MM.1S (cell line): ENCODE results near the gene PCDHAC1.
"Not testable (repeated sequence)": the region's sequence is repeated elsewhere in the genome, so short reads cannot be mapped to it uniquely, and the experiment has no call there.

Experiments used
- DNase-seq: peaks from one replicate; pipeline ENCODE4 v3.0.0-alpha.2; 2015
- H2AFZ ChIP-seq: fragments of 300-600 bp; sonication (generic); 2 replicates; pipeline ENCODE4 v1.6.0; 2016; ENCODE audit warnings: antibody characterized with exemption, low read length
- H3F3A ChIP-seq: fragments of 300-600 bp; sonication (generic); 2 replicates; pipeline ENCODE4 v1.6.1; 2016; ENCODE audit warnings: mild to moderate bottlenecking, antibody characterized with exemption, low read length, moderate library complexity, mixed read lengths; ENCODE audit not compliant: insufficient read depth
- H3K27ac ChIP-seq: fragments of 300-600 bp; sonication (generic); 2 replicates; pipeline ENCODE4 v1.5.1; 2016; ENCODE audit warnings: mild to moderate bottlenecking, low read length
- H3K27me3 ChIP-seq: fragments of 300-600 bp; sonication (generic); replicated peaks from 2 replicates; pipeline ENCODE4 v1.6.0; 2016; ENCODE audit warnings: low read length; ENCODE audit not compliant: insufficient read depth
- H3K36me3 ChIP-seq: fragments of 300-600 bp; sonication (generic); replicated peaks from 2 replicates; pipeline ENCODE4 v1.6.1; 2016; ENCODE audit warnings: mild to moderate bottlenecking, low read length, mixed read lengths; ENCODE audit not compliant: insufficient read depth
- H3K4me1 ChIP-seq: fragments of 300-600 bp; sonication (generic); 2 replicates; pipeline ENCODE4 v1.6.1; 2016; ENCODE audit warnings: low read length, mixed read lengths
- H3K4me2 ChIP-seq: fragments of 300-600 bp; sonication (generic); 2 replicates; pipeline ENCODE4 v1.6.0; 2016; ENCODE audit warnings: low read depth, low read length
- H3K4me3 ChIP-seq: fragments of 300-600 bp; sonication (generic); 2 replicates; pipeline ENCODE4 v1.5.1; 2016; ENCODE audit warnings: low read length, mixed read lengths
- H3K79me2 ChIP-seq: fragments of 300-600 bp; sonication (generic); 2 replicates; pipeline ENCODE4 v1.6.1; 2016; ENCODE audit warnings: mixed run types, low read length, mixed read lengths
- H3K9ac ChIP-seq: fragments of 300-600 bp; sonication (generic); 2 replicates; pipeline ENCODE4 v1.6.1; 2016; ENCODE audit warnings: low read length, mixed read lengths
- H3K9me2 ChIP-seq: fragments of 300-600 bp; sonication (generic); replicated peaks from 2 replicates; pipeline ENCODE4 v1.6.1; 2016; ENCODE audit warnings: mild to moderate bottlenecking, low read length, mixed read lengths; ENCODE audit not compliant: insufficient read depth
- H3K9me3 ChIP-seq: fragments of 300-600 bp; sonication (generic); replicated peaks from 2 replicates; pipeline ENCODE4 v1.6.1; 2016; ENCODE audit warnings: mild to moderate bottlenecking, low read length, mixed read lengths; ENCODE audit not compliant: insufficient read depth
- H4K20me1 ChIP-seq: fragments of 300-600 bp; sonication (generic); 2 replicates; pipeline ENCODE4 v1.6.1; 2016; ENCODE audit warnings: mild to moderate bottlenecking, low read length, moderate library complexity, mixed read lengths; ENCODE audit not compliant: insufficient read depth
- EZH2 ChIP-seq: fragments of 300-600 bp; sonication (generic); optimal IDR thresholded peaks from 2 replicates; pipeline ENCODE3; 2017; ENCODE audit warnings: low read depth, mild to moderate bottlenecking, antibody characterized with exemption, low read length, mixed read lengths
- EZH2phosphoT487 ChIP-seq: fragments of 300-600 bp; sonication (generic); IDR thresholded peaks from 2 replicates; pipeline ENCODE4 v1.6.1; 2018; ENCODE audit warnings: antibody characterized with exemption, low read length
- TF ChIP-seq, protein P1 (sequence below): fragments of 300-600 bp; sonication (generic); IDR thresholded peaks from 2 replicates; pipeline ENCODE4 v1.5.1; 2016; ENCODE audit warnings: antibody characterized with exemption, low read length, mixed read lengths

PCDHAC1 gene, protein sequence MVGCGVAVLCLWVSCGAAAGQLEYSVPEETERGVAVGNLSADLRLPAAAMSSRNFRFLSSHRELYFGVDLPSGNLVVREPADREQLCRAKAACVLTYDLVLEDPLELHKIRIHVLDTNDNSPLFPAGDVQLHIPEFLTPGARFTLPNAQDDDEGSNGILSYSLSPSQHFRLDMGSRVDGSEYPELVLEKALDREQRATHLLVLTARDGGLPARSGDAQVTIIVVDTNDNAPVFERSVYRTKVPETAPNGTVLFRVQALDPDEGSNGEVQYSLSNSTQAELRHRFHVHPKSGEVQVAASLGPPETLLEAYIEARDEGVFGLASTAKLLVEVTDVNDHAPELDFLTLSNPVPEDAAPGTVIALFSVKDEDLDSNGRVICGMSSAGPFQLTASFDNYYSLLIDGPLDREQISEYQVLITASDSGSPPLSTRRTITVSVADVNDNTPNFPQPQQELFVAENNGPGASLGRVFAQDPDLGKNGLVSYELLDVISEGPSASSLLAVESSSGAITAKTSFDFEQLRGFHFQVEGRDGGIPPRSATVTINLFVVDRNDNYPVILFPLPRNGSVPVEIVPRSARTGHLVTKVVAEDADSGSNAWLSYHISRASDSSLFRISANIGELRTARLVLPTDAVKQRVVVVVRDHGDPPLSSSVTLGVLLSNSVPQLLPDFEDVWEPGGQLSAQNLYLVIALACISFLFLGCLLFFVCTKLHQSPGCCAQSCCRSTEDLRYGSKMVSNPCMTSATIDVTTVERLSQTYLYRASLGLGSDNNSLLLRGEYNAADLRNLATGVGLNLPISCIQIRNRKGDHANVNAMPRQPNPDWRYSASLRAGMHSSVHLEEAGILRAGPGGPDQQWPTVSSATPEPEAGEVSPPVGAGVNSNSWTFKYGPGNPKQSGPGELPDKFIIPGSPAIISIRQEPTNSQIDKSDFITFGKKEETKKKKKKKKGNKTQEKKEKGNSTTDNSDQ

GRCh38 chr5:140925806-140926442 is at the start of gene PCDHAC1:
PCDHAC1 (plus strand) TSS chr5:140926299; CDS start chr5:140926893, 594 bp downstream.
- no peak for DNase-seq
- H3K27me3 ChIP-seq = no peaks in the 10 kb centered on the region
- no peak within 1 kb of the TSS for H3K27ac ChIP-seq
- H3K4me3 ChIP-seq = no peak within 1 kb of the TSS
- H3K9me3 ChIP-seq = no peaks in the 10 kb centered on the region
- H2AFZ ChIP-seq = no peak within 1 kb of the TSS
- H3F3A ChIP-seq = no peaks in the 10 kb centered on the region
- no peaks in the 10 kb centered on the region for H3K9me2 ChIP-seq
- no peaks in the 10 kb centered on the region for H3K4me1 ChIP-seq
- H3K36me3 ChIP-seq = no peaks in the 10 kb centered on the region
- no peaks in the 10 kb centered on the region for H3K79me2 ChIP-seq
- no peak within 1 kb of the TSS for H3K4me2 ChIP-seq
- H3K9ac ChIP-seq = no peak within 1 kb of the TSS
- H4K20me1 ChIP-seq = no peaks in the 10 kb centered on the region
- no peak for TF ChIP-seq EZH2
- TF ChIP-seq, protein P1, sequence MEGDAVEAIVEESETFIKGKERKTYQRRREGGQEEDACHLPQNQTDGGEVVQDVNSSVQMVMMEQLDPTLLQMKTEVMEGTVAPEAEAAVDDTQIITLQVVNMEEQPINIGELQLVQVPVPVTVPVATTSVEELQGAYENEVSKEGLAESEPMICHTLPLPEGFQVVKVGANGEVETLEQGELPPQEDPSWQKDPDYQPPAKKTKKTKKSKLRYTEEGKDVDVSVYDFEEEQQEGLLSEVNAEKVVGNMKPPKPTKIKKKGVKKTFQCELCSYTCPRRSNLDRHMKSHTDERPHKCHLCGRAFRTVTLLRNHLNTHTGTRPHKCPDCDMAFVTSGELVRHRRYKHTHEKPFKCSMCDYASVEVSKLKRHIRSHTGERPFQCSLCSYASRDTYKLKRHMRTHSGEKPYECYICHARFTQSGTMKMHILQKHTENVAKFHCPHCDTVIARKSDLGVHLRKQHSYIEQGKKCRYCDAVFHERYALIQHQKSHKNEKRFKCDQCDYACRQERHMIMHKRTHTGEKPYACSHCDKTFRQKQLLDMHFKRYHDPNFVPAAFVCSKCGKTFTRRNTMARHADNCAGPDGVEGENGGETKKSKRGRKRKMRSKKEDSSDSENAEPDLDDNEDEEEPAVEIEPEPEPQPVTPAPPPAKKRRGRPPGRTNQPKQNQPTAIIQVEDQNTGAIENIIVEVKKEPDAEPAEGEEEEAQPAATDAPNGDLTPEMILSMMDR = no peak
- no peak for TF ChIP-seq EZH2phosphoT487

GRCh38 chr5:140876541-140877261 is 49.4 kb upstream of the PCDHAC1 start:
- H3K9me2 ChIP-seq, DNase-seq, H4K20me1 ChIP-seq, H3K9me3 ChIP-seq, H3K4me1 ChIP-seq, H3F3A ChIP-seq, H3K27ac ChIP-seq, H3K36me3 ChIP-seq, H2AFZ ChIP-seq, H3K4me2 ChIP-seq, H3K27me3 ChIP-seq, H3K9ac ChIP-seq, H3K4me3 ChIP-seq, H3K79me2 ChIP-seq: not testable (repeated sequence)

- no peak overlapping the region for H3K4me2 ChIP-seq
- H3K36me3 ChIP-seq = no peaks in the 10 kb centered on the region
- no peaks in the 10 kb centered on the region for H3F3A ChIP-seq
- no peaks in the 10 kb centered on the region for H3K27me3 ChIP-seq
- DNase-seq = no peak
- no peaks in the 10 kb centered on the region for H3K4me1 ChIP-seq
- H3K9me3 ChIP-seq = no peaks in the 10 kb centered on the region
- H3K9me2 ChIP-seq = no peaks in the 10 kb centered on the region
- no peak overlapping the region for H2AFZ ChIP-seq
- no peak overlapping the region for H3K27ac ChIP-seq
- no peak for TF ChIP-seq EZH2phosphoT487
- TF ChIP-seq EZH2 = no peak
- TF ChIP-seq, protein P1 = no peak
- H4K20me1 ChIP-seq = no peaks in the 10 kb centered on the region
- H3K9ac ChIP-seq = no peak overlapping the region
- no peaks in the 10 kb centered on the region for H3K79me2 ChIP-seq
- H3K4me3 ChIP-seq = no peak overlapping the region
Observed at GRCh38 chr5:140877262-140877581, 48.9 kb upstream of the PCDHAC1 start.
